Uterus (tissue), 2 donors: ENCODE measurements around the gene GABBR1.

Source experiments
- CTCF ChIP-seq, 4 experiments: fragments of 200-600 bp in 2 of 4; fragments of 450-650 bp in 2 of 4; sonication (generic) in 2 of 4; IDR thresholded peaks; one replicate each; pipeline ENCODE4 v1.5.1; 2016 to 2019; ENCODE audit warnings: antibody characterized with exemption in 4 of 4, mild to moderate bottlenecking in 2 of 4, moderate library complexity in 1 of 4
- POLR2A ChIP-seq, 2 donors: fragments of 450-650 bp; IDR thresholded peaks; one replicate each; pipeline ENCODE4 v1.6.1; 2016; ENCODE audit warnings: antibody characterized with exemption in 2 of 2, mild to moderate bottlenecking in 1 of 2, moderate library complexity in 1 of 2

GRCh38 chr6:29656157-29656556, 23.2 kb upstream of the GABBR1 start:
- TF ChIP-seq CTCF (IDR thresholded peaks at IDR 0.05) (no peak), POLR2A (IDR thresholded peaks at IDR 0.05) (no peak)
